ENCODE results near the gene MTG2.

Gene MTG2

GRCh38 chr20:62198931-62199330 lies 16.1 kb downstream of the MTG2 start:
- TF ChIP-seq CTCF (conservative IDR thresholded peaks at IDR 0.05; ENCODE audit: low read depth, low read length): no peak
- no peak for DNase-seq (ENCODE audit: low read depth)
- no peak overlapping the region for H3K4me3 ChIP-seq (ENCODE audit: low read length)

- no peak for DNase-seq (ENCODE audit: low read depth)
- H3K4me3 ChIP-seq (ENCODE audit: low read length): no peak overlapping the region
- TF ChIP-seq CTCF (conservative IDR thresholded peaks at IDR 0.05; ENCODE audit: low read depth, low read length): no peak
Observed at GRCh38 chr20:62200491-62201172, 17.8 kb downstream of the MTG2 start.

- no peak for DNase-seq (ENCODE audit: low read depth)
- no peak for TF ChIP-seq CTCF (conservative IDR thresholded peaks at IDR 0.05; ENCODE audit: low read depth, low read length)
- no peak overlapping the region for H3K4me3 ChIP-seq (ENCODE audit: low read length)
Observed at GRCh38 chr20:62201173-62202082, 18.6 kb downstream of the MTG2 start.

- no peak for TF ChIP-seq CTCF (conservative IDR thresholded peaks at IDR 0.05; ENCODE audit: low read depth, low read length)
- no peak overlapping the region for H3K4me3 ChIP-seq (ENCODE audit: low read length)
- DNase-seq (ENCODE audit: low read depth): no peak
Observed at GRCh38 chr20:62202083-62202395, 19.2 kb downstream of the MTG2 start.

- TF ChIP-seq CTCF (conservative IDR thresholded peaks at IDR 0.05; ENCODE audit: low read depth, low read length): no peak
- no peak overlapping the region for H3K4me3 ChIP-seq (ENCODE audit: low read length)
- DNase-seq (ENCODE audit: low read depth): no peak
Observed at GRCh38 chr20:62202676-62203377, 20.0 kb downstream of the MTG2 start.

- DNase-seq (ENCODE audit: low read depth): no peak
- H3K4me3 ChIP-seq (ENCODE audit: low read length): no peak overlapping the region
- TF ChIP-seq CTCF (conservative IDR thresholded peaks at IDR 0.05; ENCODE audit: low read depth, low read length): no peak
Observed at GRCh38 chr20:62203378-62204030, 20.7 kb downstream of the MTG2 start.

Measured in retinal pigment epithelial cell (primary cell).